HG03460 (cell line): ENCODE measurements around the gene FGGY.
"Not testable (repeated sequence)": the region's sequence is repeated elsewhere in the genome, so short reads cannot be mapped to it uniquely, and the experiment has no call there.

Experiments used
- ATAC-seq: cut with Tn5 transposase; IDR thresholded peaks from one replicate; pipeline ENCODE4 v1.9.1; 2021; ENCODE audit not compliant: unreplicated experiment

The FGGY gene, protein sequence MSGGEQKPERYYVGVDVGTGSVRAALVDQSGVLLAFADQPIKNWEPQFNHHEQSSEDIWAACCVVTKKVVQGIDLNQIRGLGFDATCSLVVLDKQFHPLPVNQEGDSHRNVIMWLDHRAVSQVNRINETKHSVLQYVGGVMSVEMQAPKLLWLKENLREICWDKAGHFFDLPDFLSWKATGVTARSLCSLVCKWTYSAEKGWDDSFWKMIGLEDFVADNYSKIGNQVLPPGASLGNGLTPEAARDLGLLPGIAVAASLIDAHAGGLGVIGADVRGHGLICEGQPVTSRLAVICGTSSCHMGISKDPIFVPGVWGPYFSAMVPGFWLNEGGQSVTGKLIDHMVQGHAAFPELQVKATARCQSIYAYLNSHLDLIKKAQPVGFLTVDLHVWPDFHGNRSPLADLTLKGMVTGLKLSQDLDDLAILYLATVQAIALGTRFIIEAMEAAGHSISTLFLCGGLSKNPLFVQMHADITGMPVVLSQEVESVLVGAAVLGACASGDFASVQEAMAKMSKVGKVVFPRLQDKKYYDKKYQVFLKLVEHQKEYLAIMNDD

DNA sequence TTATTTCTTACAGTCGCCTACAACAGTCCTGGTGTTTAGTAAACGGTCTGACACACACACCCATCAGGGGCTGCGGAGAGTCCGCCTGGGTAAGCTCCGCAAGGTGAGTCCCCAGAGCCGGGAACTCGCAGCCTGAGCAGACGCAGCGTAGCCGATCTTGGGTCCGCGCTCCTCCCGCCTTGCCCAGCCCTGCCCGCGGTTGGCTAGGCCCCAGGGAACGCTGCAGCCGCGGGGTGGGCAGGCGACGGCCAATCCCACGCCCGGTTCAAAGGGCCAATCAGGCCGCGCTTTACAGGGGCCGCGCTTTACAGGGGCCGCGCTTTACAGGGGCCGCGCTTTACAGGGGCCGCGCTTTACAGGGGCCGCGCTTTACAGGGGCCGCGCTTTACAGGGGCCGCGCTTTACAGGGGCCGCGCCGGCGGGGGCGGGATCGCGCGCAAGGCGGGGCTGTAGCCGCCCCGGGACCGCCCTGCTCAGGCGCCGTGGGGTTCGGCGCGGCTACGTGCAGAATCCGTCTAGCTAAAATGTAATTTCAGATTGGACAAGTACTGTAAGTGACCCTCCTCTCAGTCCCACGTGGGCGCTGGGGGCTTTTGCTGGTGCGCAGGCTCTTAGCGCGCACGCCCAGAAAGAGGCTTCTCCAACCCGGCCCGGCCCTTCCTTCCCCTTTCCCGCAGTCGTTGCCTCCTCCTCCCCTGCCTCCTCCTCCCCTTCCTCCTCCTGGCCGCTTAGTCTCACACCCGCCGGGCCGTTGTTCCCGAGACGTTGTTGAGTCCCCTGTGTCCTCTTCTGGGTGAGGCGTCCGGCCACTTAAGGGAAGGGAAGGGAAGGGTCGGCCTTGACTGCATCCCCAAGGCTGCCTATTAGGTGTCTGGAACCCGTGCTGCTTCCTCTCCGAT lies at the start of gene FGGY:
TSS of gene FGGY (plus strand) at position 737 of the 899 bp plus-strand sequence. CDS start 24,456 bp downstream, outside the sequence.
- peak; percentile 93 for ATAC-seq

DNA sequence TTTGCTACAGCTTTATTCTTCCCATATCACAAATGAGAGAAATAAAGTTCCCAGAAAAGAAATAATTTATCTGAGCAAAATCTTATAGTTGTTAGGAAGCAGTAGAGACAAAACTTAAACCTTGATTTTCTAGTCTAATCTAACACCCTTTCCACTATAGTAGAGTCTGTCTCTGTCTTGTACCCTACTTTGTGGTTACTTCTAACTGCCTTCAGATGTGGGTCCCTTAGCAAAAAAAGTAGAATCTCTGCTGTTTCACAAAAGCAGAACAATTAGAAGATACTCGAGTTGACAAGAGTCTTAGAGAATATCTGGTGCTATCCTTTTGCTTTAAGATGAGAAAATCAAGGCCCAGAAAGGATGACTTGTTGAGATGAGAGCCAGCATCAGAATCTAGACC lies 48.1 kb upstream of the FGGY start:
- ATAC-seq, result no peak

DNA sequence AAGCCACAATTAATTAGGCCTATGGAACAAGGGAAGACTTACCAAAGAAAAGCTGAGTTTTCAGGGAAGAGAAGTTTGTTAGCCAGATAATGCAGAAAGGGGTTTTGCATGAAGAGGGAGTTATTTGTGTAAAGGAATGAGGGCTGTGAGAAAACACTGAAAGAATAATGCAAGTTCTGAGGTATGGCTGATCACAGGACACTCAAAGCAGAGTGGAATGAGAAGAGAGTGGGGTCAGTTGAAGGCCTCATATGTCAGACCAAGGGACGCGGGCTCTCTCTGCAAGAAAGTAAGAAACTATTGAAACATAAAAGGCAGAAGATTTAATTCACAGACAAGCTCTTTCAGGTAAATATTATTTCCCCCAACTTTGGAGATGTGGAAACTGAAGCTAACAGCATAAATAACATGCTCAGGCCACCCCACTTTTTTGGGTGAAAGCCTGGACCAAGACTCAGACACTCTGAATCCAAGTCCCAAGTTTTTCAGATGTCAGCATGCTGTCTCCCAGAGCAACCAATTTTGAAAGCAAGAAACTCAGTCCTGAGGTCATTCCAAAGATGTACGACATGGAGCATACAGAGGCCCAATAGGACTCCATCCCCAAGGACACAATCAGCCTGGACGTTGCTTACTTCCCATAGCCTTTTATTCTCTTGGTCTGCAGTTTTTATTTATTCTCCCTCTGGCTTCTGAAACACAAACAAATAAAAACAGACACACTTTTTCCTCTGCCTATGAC lies 47.3 kb upstream of the FGGY start:
- no peak for ATAC-seq

DNA sequence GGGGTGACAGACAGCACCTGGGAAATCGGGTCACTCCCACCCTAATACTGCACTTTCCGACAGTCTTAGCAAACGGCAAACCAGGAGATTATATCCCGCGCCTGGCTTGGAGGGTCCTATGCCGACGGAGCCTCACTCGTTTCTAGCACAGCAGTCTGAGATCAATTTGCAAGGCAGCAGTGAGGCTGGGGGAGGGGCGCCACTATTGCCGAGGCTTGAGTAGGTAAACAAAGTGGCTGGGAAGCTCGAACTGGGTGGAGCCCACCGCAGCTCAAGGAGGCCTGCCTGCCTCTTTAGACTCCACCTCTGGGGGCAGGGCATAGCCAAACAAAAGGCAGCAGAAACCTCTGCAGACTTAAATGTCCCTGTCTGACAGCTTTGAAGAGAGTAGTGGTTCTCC lies 45.8 kb upstream of the FGGY start:
- ATAC-seq, result not testable (repeated sequence)

DNA sequence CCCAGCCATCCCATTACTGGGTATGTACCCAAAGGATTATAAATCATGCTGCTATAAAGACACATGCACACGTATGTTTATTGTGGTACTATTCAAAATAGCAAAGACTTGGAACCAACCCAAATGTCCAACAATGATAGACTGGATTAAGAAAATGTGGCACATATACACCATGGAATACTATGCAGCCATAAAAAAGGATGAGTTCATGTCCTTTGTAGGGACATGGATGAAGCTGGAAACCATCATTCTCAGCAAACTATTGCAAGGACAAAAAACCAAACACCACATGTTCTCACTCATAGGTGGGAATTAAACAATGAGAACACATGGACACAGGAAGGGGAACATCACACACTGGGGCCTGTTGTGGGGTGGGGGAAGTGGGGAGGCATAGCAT lies 40.5 kb upstream of the FGGY start:
- not testable (repeated sequence) for ATAC-seq

DNA sequence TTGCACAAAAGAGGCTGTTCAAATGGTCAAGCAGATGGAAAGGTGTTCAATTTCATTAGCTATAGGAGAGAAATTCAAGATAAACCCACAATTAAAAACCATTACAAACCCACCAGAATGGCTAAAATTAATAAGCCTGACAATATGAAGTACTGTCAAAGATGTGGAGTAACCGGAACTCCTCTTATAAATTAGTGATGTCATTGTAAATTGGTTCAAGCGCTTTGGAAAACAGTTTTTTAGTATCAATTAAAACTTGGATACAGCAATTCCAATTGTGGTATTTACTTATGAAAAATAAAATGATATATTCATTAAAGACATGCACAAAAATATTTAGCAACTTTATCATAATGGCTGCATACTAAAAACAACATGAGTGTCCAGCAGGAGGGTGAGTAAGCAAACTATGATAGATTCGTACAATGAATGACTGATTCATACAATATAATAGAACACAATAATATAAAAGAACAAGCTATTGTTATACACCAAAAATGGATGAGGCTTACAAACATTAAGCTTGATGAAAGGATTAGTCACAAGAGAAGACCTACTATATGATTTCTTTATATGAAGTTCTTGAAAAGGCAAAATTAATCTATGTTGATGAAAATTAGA lies 38.4 kb upstream of the FGGY start:
- no peak for ATAC-seq

DNA sequence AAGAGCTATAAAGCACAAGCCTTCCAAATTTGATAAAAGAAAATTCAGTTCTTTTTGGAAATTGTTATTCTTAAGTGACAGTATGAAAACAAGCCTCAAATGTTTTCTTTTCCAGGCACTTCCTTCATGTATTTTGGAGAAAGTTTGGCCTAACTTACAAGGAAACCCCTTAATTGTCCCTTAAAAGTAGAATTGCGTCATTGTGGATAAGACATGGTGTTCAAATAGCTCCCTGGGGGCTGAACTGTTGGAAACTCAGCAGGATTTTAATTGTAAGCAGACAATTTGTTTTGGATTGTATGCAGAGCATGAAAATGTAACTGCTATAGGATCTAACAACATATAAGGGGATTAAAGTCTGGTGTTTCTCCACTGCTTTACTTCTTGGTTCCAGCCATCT lies 35.4 kb upstream of the FGGY start:
- ATAC-seq, result no peak

DNA sequence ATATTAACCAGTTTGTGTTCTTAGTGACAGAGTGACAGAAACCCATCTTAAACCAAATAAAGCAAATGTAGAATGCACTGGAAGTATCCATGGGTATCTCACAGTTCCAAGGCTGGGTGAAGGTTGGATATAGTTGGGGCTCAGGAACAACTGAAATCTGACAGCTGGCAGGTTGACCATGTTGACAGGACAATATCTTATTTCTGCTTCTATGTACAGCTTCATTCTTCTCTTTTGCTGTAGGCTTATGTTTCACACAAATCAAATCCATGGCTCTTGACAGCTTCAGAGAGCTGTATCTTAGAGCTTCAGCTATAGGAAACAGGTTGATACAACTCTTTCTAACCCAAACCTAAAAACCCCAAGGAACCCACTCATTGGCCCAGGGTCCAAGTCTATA lies 34.3 kb upstream of the FGGY start:
- no peak for ATAC-seq

DNA sequence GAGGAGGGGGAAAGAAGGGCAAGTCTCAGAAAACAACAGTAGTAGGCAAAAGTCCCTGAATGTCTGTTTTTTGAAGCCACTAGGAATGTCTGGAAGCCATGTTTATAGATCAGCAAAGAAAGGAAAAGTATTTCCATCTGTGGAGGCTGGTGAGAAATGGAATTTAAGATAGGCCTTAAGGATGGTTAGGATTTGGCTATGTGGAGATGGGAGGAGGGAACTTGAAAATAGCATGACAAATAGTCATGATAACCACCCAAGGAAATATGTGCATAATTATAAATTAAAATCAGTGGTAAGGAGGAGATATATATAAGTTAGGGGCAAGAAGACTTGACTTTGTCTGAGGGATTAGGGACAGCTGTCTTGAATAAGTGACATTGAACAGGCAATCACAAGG lies 33.8 kb upstream of the FGGY start:
- ATAC-seq, result no peak

DNA sequence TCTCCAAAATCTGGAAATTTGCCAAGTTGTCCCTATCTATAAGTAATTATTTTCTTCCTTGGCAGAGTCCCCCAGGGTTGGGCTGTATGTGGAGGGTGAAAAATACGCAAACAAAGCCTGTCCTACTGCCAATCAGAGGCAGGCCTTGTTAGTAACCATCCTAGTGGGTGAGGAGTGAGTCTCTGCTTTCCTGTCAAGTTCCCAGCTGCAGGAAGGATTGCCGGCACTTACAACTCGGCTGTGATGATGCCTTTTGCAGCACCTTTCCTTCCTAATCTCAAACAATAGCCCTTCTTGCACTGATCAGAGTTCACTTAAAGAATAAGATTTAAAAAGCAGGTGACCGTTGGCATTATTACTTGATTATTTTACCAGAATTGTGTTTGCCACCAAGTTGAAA lies 31.3 kb upstream of the FGGY start:
- no peak for ATAC-seq

DNA sequence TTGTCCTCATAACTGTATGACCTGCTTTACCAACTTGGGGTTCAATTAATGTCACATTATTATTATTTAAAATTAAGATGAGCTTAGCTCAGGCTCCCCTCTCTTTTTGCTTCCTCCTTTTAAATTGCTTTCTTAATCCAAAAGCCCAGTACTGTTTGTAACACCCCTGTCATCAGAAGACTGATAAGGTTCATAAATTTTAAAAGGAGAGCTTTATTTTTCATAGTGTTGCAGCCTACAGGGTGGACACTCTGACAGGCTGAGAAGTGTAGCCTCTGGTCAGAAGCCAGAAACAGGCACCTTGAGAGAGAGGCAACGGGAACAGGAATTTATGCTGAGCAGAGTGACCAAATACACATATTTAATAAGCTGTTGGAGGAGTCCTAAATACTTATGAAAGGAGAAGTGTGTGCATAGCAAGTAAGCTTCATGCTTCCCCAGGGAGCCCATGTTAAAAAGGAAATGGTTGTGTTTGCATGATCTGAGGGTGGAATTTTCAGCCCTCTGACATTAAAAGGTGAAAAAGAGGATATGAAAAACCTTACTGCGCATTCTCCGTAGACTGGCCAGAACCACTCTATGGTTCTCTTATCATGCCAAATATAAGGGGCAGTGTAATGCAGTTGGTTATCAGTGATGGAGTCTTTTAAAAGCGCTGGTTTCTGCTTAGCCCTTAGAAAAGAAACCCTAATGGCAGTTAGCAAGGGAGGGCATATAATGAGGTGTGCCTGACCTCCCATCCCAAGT lies 30.5 kb upstream of the FGGY start:
- ATAC-seq, result peak; percentile 77

DNA sequence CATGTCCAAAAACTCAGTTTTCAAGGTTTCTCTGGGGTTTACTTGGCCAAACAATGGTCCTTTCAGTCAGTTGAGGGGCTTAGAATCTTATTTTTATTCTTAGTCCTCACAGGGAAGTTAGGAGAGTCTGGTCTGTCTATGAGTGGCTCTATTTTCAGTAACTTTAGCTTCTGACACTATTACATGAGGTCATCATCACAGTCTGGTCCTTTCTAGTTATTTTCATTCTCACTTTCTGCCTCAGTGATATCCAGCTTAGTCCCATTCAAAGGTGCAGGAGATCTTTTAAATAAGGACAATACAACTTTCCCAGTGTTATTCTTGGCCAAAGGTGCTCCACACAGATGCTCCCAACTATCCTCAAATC lies 30.0 kb upstream of the FGGY start:
- peak; percentile 51 for ATAC-seq

DNA sequence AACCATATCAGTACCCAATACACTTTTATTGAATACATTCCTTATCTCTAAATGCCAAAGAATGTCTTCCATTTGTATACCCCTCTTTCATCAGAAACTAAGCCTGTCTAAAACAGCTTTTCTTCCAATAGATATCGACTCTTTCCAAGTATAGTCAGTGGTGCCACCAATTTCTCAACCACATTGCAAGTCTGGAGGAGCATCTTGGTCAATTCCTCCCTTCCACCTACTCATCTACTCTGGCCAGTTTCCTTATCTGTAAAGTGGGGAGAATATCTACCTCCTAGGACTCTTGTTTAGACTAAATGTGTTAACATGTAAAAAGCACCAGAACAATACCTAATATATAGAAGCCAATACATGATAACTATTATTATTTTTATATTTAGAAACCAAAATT lies 28.5 kb upstream of the FGGY start:
- ATAC-seq, result no peak

DNA sequence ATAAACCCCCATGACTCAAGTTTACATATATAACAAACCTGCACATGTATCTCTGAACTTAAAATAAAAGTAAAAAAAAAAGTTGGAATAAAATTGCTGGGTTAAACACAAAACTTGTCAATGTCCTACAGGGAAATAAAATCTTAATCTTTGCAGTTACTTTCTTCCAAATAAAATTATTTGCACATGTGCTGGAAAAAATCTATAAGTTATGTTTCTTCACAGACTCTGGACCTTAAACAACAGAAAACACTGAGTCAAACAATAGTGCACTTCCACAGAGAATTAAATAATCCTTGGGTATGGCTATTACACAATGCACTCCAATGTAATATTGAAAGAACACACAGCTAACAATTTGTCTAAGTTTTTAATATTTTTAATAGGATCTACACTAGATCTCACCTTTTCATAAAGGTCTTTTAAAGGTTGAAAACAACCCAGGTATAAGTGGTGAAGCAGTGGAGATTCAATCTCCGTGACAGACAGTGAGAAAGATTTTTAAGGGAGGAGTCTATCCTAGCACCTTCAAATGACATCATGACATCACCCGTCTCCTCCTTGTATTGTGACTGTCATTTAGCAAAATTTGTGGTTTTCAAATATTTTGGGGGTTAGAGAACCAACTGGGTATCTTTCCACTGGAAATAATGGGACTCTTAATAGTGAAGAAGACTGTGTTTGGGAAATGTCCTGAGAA lies 25.2 kb upstream of the FGGY start:
- ATAC-seq, result peak; percentile 11

DNA sequence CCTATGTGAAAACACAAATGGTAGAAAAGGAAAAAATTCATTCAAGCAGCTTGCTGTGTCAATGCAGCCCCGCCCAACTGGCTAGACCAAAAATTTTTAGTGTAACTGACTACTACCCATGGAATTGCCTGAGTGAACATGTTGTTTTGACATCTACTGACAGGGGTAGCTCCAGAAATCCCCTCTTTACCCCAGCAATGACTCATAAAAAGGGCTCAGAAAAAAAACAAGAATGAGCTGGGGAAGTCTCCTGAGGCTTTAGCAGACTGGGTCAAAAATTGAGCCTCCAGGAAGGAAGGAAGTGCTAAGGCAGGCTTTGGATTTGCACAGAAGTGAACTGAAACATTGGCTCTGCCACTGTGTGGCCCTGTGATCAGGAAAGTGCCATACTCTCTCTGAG lies 24.4 kb upstream of the FGGY start:
- peak; percentile 70 for ATAC-seq

DNA sequence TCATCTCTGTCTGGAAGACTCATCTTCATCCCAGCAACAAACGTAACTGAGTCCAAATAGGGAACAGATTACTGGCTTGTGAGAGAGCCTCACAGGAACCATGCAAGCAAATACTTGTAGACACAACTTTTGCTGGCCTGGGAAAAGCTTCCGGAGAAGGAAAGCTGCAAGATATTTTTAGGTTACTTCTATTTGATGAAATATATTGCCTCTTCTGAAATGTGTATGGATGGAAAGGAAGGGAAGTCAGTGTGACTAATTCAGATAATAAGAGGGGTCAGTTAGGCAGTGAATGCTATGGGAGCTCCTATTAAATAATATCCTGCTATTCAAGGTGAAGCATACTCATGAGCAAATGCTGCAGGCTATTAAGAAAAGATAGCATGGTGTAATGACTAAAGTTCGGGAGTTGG lies 20.4 kb upstream of the FGGY start:
- ATAC-seq, result no peak

DNA sequence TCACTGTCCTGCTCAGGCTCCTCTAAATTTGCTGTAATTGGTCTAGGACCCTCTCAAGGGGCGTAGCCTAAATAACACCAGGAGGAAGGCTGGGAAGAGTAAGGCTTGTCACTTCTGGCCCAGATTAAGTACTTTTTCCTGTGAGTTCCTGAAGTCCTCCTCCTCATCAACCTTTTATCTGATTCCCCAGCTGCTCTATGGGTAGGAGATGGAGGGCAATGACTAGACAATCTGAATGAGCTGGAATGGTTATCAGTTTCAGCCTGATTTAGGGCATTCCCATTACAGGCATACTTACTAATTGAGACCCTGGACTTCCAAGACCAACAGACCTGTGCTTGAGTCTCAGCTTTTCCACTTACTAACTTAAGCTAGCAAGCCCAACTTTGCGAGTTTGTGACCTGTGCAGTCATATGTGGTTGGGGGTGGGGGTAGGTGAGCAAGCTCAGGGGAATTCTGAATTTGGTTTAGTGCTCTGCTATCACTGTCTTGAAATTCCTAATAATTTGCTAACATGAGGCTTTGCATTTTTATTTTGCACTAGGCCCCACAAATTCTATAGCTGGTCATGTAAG lies 18.0 kb upstream of the FGGY start:
- ATAC-seq, result no peak

DNA sequence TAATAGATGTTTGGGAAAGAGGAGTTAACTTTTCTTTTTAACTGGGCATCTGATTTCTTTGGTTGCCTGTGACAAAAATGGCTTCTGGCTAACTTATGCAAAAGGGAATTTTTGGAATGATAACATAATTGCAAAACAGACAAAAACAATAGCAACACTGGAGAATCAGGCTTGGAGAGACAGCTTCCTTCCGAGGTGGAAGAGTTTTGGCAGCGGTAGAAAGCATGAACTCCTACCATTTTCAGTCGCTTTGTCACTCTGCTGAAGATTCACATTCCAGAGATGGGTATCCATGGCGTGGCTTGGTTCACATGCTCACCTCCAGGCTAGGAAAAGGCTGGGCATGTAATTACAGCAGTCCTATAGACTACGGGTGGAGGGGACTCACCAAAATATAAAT lies 17.2 kb upstream of the FGGY start:
- ATAC-seq, result no peak

DNA sequence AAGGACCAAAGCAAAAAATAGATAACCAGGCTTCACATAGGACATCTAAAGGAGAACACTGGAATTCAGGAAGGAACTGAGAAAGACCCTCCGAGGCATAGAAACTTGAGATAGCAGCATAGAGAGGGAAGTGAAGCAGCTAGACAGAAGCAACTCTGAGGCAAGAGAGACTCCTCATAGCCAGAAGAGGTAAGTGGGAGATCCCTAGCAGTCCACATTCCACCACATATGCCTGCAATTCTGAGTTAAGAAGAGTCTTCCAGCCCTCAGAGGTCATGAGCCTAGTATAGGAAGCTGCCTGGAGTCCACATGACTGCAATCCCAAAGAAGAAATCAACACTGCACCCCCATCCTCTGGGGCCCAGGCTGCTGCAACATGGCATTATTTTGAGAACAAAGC lies 13.9 kb upstream of the FGGY start:
- no peak for ATAC-seq
